ENCODE measurements around the gene RNF175.
"Not testable (repeated sequence)": the region's sequence is repeated elsewhere in the genome, so short reads cannot be mapped to it uniquely, and the experiment has no call there.

RNF175 gene

DNA sequence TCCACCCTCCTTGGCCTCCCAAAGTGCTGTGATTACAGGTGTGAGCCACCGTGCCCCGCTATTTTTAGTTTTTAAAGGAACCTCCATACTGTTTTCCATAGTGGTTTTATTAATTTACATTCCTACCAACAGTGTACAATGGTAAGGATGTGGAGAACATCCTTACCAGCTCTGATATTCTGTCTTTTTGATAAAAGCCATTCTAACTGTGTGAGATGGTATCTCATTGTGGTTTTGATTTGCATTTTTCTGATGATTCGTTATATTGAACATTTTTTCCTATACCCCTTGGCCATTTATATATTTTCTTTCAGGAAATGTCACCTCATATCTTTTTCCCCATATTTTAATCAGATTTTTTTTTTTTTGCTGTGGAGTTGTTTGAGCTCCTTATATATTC, 90.0 kb downstream of the RNF175 start:
- DNase-seq, result no peak

GRCh38 chr4:153668647-153669046, 91.2 kb downstream of the RNF175 start:
- no peak for DNase-seq

DNA sequence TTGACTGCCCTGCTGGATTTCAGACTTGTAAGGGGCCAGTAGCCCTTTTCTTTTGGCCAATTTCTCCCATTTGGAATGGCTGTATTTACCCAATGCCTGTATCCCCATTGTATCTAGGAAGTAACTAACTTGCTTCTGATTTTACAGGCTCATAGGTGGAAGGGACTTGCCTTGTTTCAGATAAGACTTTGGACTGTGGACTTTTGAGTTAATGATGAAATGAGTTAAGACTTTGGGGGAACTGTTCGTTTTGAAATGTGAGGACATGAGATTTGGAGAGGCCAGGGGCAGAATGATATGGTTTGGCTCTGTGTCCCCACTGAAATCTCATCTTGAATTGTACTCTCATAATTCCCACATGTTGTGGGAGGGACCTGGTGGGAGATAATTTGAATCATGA, 93.3 kb downstream of the RNF175 start:
- not testable (repeated sequence) for DNase-seq

DNA sequence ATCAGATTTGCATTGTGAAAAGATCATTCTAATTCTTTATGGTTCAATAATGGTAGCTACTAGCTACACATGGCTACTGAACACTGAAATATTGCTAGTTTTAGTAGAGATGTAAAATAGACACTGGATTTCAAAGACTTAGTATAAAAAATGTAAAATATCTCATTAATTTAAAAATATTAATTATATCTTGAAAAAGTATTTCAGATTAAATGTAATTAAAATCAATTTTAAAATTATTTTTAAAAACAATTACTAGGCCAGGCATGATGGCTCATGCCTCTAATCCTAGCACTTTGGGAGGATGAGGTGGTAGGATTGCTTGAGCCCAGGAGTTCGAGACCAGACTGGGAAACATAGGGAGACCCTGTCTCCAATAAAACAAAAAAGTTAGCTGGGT, 96.2 kb downstream of the RNF175 start:
- no peak for DNase-seq

GRCh38 chr4:153661908-153662307, 97.9 kb downstream of the RNF175 start:
- no peak for DNase-seq

GRCh38 chr4:153661215-153661822, 98.5 kb downstream of the RNF175 start:
- peak; percentile 90 for DNase-seq
